ENCODE data around the gene JKAMP. TPM values are rescaled to one million over a fixed set of nuclear protein-coding genes. Genes with fewer than 3 reads are reported as not detected.

Gene JKAMP
- total RNA-seq, 1 donor from 2014 or later = 57.7 TPM

GRCh38 chr14:59481871-59482540, 2.3 kb upstream of the JKAMP start:
- DNase-seq = peak; percentile 7

DNA sequence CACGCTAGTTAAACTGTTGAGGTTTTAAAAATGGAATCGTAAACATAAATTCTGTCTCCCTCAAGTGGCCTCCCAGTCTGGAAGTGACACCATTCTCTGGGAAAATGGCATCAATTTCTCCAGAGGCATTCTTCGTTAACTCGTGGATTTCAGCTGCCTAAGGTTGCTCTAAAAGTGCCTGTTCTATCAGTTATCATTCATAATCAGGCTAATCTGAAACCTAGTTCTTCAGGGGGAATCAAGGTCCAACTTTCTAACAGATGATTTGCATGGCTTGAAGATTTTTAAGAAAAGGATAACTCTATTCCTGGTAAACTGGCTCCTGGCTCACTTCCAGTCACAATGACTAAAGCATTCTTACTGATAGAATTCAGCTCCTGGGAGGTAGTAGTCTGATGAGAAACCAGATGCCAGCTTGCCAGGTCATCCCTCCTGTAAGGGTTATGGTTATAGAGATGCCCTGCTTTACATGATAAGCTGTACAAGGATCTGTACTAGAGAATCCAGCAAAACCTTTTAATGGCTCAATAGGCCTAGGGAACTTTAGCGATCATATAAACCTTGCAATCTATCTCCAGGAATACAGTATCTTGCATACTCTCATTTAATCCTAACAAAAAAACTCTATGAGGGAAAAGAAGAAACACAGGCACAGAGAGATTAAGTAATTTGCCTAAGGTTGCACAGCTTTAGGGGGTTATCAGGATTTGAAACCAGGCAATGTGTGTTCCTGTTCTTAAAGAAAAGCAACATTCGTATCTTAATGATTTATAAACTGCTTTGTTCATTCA, 1.6 kb upstream of the JKAMP start:
- peak; percentile 49 for DNase-seq

- DNase-seq = peak; percentile 35
Measured at GRCh38 chr14:59483363-59483762, 954 bp upstream of the JKAMP start.

GRCh38 chr14:59484639-59485175, 390 bp downstream of the JKAMP start:
- DNase-seq = peak; percentile 73

GRCh38 chr14:59490756-59491155, 6.4 kb downstream of the JKAMP start:
- DNase-seq = no peak

- DNase-seq = no peak
Measured at GRCh38 chr14:59492384-59492783, 8.1 kb downstream of the JKAMP start.

- DNase-seq = no peak
Measured at GRCh38 chr14:59500732-59501131, 16.4 kb downstream of the JKAMP start.

DNA sequence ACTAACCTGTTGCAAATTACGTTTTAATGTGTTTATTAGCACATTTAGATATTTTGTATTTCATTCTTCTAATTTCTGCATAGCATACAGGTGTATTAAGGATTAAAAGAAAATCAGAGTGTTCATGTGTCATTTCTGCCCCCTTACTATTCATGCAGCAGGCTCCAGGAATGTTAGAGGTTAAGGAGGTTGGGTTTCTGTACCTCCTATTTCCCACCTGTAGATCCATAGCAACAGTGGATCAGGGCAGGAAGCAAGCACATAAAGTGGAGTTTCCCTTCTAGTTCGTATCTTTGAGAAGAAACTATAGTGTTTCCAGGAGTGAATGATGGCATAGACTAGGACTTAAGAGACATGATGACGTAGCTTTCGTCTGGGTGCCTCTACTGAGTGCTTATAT, 18.9 kb downstream of the JKAMP start:
- DNase-seq = no peak

DNA sequence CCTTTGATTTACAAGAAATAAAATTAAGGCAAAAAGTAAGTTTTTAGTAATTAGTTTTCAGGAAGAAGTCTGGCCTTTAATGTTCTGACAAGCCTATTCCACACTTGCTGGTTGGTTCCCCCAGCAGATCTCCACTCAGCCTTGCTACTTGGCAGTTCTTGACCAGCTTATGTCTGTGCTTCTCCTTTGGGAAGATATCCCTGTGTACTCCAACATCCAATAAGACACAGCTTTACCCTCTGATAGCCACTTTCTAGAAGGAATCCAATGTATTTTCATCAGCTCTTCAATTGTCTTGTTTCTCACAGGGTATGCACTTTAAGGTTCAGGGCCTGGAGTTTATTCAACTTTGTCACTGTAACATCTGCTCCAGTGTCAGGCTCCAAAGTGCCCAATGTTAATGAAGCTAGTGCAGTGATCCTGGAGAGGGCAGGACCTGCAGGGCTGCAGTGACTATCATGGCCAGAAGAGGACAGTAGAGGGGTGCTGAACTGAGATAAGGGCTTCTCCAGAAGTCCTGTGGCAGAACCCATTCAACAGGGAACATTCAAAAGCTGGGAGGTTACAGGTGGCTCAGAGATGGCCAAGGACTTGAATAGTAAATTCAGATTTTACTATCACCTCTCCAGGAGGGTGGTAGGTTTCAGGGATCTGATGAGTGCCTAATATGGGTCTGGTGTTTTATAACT, 22.9 kb downstream of the JKAMP start:
- peak; percentile 21 for DNase-seq

- no peak for DNase-seq
Measured at GRCh38 chr14:59507752-59508103, 23.4 kb downstream of the JKAMP start.

DNA sequence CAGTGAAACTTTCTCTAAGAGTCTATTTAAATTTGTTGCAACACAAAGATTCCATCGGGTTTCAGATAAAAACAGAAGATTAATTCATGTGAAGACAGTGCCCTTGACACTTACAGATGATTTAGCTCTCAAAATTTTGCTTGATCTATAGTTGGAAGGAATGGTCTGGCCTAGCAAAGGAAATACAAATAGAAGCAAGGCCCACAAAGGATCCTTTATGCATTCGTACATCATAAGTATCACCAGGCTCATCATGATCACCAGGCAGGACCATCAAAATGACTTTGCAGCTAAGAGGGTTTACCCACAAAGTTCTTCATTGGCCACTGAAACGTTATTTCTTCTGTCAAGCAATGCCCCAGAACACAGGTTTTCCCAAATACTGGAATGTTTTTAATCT, 24.8 kb downstream of the JKAMP start:
- DNase-seq = no peak

- no peak for DNase-seq
Measured at GRCh38 chr14:59510001-59510400, 25.7 kb downstream of the JKAMP start.

DNA sequence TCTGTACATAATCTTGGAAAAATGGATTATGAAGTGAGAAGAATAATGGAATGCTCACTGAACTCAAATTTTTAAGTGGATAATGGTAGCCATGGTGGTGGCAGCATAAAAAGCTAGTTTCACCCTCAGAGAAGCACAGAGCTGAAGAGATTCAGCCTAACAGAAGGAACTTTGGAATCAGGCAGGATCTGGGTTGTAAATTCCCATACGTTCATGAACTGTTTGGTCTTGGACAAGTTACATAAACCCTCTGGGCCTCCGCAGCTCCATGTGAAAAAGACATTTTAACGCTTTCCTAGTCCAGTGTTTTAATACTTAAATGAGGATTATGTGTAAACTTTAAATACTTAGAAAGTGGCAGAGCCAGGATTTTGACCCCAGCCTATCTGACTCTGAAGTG, 26.6 kb downstream of the JKAMP start:
- no peak for DNase-seq

- DNase-seq = no peak
Measured at GRCh38 chr14:59511916-59512575, 27.7 kb downstream of the JKAMP start.

DNA sequence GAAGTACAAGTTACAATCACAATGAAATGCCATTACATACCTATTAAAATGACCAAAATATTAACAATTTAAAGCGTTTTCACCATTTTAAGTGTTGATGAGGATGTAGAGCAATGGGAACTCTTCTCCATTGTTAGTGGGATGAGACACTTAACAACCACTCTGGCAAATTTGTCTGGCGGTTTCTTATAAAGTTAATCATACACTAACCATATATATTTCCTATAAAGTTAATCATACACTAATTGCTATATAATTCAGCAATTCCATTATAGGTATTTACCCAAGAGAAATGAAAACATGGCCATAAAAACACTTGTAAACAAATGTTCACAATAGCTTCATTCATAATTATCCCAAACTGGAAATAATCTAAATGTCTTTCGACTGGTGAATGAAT, 35.9 kb downstream of the JKAMP start:
- no peak for DNase-seq

DNA sequence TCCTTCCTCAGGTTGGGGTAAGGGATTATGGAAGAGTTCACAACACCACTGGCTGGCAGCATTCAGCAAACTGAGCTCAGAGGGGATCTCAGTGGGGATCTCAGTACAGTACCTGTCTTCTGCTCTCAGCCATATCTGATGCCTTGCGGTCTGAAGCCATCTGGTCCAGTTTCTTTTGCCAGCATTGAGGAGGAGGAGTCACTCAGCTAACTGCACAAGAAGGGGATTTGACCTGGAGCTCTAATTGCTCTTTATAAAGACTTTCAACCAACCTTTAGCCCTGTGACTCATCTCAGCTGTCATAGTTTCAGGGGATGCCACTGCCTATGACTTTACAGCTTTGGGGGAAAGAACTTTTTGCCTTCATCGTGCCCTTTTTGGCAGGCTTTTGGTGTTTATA, 44.9 kb downstream of the JKAMP start:
- DNase-seq = no peak

- DNase-seq = no peak
Measured at GRCh38 chr14:59530349-59530748, 46.0 kb downstream of the JKAMP start.

- no peak for DNase-seq
Measured at GRCh38 chr14:59532419-59532818, 48.1 kb downstream of the JKAMP start.

GRCh38 chr14:59534361-59534987, 50.2 kb downstream of the JKAMP start:
- no peak for DNase-seq

DNA sequence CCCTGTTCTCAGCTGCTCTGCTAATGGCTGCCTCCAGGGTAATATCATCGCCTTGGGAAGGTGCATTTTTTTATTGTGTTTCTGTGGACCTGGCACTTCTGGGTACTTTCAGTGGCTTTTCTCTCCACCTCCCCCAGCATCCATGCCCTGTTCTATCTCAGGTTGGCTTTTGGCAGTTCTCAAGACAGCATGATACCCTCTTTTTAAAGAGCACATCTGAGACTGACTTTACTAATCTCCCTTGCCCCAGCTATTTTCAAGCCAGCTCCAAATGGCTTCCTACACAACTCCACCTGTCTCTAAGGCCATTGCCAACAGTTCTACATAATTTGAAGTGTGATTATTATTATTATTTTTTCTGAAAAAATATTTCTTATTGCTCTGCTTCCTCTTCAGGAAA, 53.2 kb downstream of the JKAMP start:
- no peak for DNase-seq

DNA sequence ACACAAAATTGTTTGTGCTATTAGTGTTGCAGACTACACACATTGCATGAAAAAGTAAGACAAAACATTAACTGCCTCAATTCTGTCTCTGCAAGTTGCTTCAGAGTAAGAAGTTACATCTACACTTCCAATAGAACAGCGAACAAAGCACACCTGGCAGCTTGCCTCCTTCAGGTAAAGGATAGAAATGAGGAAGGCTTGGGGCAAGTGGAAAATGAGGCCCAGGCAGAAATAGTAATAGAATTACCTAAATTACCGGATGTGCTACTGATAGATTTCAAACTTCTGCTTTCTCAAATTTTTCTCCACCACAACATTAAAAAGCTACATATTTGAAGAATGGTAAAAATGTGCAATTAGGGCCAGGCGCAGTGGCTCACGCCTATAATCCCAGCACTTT, 54.6 kb downstream of the JKAMP start:
- no peak for DNase-seq

- no peak for DNase-seq
Measured at GRCh38 chr14:59540852-59541251, 56.5 kb downstream of the JKAMP start.
